RPMI7951 (cell line): Measurements from ENCODE around the gene HMGA1. TPM values are rescaled to one million over a fixed set of nuclear protein-coding genes. Genes with fewer than 3 reads are reported as not detected.

Experiments used
- DNase-seq: peaks from one replicate; pipeline ENCODE4 v3.0.0-alpha.2; 2012; ENCODE audit warnings: low read depth
- total RNA-seq: library from RNA; depleted of rRNA; stranded (reverse); fragments of >200 nt; shearing (Covaris generic); gene quantifications from 2 replicates; pipeline ENCODE4 v1.2.3, GENCODE V29; 2014; rRNA removed

The HMGA1 gene
- 361 and 398 TPM in 2 replicates for total RNA-seq

DNA sequence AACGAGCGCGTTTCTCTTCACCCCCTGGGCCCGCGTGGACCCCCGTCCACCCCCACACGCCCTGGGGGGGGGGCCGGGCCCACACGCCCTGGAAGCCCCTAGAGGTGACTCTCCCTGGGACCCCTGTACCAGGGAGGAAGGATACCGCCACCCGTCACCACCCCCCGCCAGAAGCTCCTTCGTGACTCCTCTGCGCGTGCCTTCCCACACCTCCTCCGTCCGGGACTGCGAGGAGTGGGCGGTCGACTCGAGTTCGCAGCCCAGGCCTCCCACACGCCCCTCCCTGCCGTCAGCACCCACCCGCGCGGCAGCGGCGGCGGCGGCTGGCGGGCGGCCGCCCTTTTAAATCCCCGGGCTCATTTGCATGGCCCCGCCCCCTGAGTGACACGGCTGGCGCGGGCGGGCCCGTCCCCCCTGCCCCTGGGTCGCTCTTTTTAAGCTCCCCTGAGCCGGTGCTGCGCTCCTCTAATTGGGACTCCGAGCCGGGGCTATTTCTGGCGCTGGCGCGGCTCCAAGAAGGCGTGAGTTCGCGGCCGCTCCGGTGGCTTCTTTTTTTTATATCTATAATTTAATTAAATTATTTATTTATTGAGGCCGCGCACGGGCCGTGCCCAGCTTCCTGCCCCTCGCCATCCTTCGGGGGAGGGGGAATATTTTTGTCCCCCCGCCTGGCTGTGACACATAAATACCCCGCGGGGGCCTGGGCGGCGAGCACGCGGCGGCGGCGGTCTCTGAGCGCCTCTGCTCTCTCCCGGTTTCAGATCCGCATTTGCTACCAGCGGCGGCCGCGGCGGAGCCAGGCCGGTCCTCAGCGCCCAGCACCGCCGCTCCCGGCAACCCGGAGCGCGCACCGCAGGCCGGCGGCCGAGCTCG, at the start of gene HMGA1:
Gene HMGA1 (plus strand): TSS at position 431 of the 873 bp plus-strand sequence. CDS start 3,908 bp downstream, outside the sequence.
- peak; percentile 89 for DNase-seq

DNA sequence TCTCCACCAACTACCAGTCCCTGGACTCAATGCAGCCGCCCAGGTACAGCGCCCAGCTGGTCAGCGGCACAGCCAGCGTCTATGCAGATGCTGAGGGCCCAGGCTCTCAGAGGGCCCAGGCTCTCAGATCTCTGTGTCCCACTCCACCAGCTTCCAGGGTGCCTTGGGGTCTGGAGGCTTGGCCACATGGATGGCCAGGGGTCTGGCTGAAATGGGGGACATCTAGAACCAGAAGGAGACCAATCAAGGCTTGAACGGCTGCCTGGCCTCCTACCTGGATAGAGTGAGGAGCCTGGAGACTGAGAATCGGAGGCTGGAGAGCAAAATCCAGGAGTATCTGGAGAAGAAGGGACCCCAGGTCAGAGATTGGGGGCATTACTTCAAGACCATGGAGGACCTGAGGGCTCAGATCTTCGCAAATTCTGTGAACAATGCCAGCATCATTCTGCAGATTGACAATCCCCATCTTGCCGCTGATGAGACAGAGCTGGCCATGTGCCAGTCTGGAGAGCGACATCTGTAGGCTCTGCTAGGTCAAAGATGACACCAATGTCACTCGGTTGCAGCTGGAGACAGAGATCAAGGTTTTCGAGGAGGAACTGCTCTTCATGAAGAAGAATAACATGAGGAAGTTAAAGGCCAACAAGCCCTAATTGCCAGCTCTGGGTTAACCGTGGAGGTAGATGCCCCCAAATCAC, 46.7 kb upstream of the HMGA1 start:
- no peak for DNase-seq

- DNase-seq, result no peak
Observed at GRCh38 chr6:34190504-34191122, 46.1 kb upstream of the HMGA1 start.

GRCh38 chr6:34194772-34195171, 41.9 kb upstream of the HMGA1 start:
- no peak for DNase-seq

DNA sequence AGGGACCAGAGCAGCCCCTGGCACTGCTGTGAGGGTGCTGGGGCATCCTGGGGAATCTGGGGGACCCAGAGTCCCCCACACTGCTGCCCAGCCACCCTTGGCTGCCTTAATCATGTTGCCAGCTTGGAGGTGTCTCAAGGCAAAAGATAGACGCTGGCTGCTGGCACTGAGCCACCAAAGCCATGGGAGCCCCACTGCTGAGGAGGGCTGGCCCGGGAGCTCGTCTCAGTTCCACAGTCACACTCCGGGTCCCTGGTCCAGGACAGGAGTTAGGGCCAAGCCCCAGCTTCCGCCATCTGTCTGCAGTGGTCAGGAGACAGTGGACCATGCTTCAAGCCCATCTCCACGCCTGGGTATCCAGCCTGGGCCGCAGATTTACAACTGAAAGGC, 41.0 kb upstream of the HMGA1 start:
- no peak for DNase-seq

GRCh38 chr6:34196116-34196832, 40.4 kb upstream of the HMGA1 start:
- DNase-seq, result peak; percentile 68

DNA sequence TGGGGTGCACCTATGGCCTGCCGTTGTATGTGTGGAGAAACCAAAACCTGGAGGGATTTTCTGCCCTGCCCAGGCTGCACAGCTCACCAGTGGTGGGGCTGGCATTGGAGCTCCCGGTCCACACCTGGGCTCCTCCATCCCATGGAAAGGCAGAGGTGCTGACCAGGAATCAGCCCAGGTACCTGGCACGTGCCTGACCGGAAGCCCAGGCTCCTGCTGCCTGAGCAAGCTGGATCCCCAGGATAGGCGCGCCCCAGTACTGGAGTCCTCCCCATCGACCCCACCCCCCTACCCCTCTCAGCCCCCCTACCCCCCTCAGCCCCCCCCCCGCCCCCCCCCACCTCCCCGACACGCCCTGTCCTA, 39.9 kb upstream of the HMGA1 start:
- DNase-seq, result no peak

- no peak for DNase-seq
Observed at GRCh38 chr6:34200340-34200971, 36.2 kb upstream of the HMGA1 start.

- DNase-seq, result no peak
Observed at GRCh38 chr6:34201455-34202107, 35.1 kb upstream of the HMGA1 start.

DNA sequence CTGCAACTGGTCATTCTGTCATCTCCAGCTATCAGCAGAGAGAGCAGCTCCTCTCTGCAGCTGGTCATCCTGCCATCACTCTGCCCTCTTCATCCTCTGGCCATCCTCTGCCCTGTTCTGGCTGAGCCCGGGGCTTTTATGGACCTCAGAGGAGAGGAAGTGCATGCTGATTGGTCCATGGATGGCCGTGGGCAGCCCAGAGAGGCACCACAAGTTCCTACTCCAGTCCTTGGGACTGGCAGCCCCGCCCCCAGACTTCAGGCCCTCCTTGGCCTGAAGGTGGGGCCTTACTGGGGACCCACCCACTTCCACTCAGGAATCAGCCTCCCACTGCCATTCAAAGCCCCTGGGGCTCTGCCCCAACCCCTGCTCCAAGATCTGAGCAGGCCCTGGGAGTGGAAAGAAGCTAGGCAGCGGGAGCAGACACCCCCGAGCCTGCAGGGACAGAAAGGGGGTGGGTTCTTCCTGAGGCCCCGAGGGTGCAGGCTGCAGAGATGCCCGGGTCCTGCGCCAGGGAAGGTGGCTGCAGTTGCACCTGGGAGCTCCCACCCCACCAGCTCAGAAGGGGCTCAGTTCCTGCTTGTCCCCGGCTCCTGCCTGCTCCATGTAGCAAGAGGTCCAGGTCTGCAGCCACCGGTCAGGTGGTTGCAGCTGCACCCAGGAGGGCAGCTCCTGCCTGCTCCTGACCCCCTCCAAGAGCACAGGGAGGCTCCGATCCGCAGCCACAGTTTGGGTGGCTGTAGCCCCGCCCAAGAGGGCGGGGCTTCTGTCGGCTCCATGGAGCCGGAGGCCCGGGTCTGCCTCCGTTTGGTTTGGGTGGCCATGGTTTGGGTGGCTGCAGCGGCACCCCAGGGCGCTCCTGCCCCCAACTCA, 34.1 kb upstream of the HMGA1 start:
- peak; percentile 45 for DNase-seq

- no peak for DNase-seq
Observed at GRCh38 chr6:34204693-34205092, 32.0 kb upstream of the HMGA1 start.

DNA sequence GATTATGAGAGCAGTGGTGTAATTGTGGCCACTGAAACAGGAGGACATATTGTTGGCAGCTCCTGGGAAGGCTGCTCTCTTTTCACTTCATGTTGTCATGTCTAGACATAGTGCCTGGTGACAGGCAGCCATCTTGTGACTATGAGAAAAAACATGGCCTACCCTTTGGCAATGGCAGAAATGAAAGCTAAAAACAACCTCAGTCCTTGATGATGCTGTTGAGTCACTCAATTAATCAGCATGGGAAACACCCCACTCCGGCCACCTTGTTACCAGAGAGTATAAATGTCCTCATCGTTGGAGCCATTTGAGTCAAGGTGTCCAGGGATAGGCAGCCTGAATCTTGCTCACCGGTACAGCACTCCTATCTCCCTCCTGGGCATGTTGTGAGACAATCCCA, 31.2 kb upstream of the HMGA1 start:
- peak; percentile 28 for DNase-seq

DNA sequence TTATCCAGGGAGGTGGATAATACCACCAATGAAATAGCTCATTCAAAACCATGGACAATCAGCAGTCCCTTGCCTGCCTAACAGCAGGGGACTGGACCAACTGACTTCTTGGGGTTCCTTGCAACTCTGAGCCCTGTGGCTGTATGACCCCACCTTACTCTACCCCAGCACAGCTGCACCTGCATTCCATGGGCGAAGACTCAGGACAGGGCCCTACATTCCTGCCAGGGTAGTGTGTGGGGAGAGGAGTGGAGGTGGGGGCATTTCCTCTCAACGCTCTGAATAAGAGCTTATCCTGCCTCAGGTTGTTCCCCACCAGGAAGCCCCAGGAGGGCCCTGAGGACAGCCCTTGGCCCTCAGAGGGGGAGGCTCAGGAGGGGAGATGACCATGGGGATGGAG, 30.8 kb upstream of the HMGA1 start:
- no peak for DNase-seq

GRCh38 chr6:34206726-34207125, 29.9 kb upstream of the HMGA1 start:
- no peak for DNase-seq

DNA sequence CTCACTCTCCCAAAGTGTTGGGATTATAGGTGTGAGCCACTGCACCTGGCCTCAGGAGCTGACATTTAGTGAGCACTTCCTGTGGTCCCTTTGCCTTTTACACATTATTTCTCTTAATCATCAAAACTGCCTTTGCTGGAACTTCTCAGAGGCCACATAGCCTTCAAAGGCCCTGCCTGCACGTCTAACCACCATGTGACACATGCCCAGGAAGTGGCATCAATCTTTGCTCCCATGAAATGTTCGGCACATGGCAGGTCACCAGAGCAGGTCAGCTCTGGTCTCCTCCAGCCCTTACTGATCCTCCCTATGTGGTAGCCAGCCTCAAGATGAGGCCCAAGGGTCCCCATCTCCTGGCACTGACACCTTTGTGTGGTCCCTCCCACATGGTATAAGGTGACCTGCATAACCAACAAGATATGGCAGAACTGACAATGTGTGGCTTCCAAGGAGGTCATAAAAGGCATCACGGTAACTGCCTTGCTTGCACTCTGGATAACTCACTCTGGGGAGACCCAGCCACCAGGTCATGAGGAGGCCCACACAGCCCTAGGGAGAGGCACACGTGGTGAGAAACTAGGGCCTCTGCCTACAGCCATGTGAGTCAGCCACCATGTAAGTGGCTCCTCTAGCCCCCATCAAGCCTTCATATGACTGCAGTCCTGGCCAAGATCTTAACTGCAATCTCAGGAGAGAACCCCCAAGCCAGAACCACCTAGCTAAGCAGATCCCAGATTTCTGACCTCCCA, 28.8 kb upstream of the HMGA1 start:
- peak; percentile 29 for DNase-seq

DNA sequence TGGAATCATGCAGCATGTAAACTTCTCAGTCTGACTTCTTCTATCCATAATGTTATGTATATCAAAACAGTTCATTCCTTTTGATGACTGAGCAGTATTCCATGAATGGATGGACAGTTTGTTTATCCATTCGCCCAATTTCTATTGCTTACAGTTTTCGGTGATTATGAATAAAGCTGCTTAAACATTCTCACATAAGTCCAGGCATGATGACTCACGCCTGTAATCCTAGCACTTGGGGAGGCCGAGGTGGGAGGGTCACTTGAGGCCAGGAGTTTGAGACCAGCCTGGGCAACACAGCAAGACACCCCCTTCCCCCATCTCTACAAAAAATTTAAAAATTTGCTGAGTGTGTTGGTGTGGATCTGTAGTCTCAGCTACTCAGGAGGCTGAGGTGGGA, 22.9 kb upstream of the HMGA1 start:
- no peak for DNase-seq

- no peak for DNase-seq
Observed at GRCh38 chr6:34218691-34219090, 18.0 kb upstream of the HMGA1 start.

DNA sequence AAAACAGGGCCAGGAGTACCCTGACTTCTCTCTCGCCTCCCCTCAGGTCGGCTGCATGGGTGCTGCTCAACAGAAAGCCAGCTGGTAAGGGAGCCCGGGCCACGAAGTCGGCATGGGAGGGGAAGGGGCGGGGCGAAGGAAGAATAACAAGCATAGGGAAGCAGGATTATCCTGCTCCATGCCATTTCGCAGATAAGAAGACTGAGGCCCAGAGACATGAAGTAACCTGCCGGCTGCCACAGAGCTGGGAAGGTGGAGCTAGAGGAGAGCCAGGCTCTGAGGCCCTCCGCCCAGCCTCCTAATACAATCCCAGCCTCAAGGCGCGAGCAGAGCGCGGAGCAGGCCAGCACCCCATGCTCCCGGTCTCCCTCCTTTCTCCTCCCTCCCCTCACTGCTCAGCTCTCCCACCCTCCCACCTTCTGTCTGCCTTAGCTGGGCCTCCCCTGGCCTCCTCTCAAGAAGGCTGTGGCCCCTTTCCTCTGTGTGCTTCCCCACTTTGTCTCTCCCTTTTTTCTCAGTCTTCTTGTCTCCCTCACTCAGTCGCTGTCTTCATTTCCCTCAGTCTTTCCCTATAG, 13.2 kb upstream of the HMGA1 start:
- DNase-seq, result no peak
